Measurements from ENCODE around the gene C8G.

C8G gene

DNA sequence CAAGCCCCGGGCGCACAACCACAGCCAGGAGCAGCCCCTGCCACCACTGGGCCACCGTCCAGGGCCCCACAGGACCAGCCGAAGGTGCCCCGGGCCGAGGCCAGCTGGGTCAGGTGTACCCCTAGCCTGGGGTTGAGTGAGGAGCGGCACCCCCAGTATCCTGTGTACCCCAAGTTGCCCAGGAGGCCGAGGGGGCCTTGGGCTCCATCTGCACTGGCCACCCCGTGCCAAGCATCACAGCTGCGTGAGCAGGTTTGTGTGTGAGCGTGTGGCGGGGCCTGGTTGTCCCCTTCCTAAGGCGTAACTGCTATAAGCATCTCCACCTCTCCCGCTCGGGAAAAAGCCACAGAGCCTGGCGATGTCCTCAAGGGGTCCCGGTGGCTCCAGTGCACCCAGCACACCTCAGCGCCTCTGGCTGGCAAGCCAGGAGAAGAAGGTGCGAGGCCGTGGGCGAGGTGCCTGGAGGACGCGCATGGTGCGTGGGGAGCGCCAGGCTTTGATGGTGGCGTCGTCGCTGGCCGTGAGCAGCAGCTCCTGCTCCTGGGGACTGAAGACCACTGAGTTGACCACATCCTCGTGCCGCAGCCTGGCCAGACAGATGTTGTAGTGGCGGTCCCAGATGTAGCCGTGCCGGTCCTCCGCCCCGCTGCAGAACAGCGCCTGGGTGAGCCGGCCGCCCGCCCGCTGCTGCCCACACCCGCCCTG is 4.4 kb upstream of the C8G start:
- ChIA-PET POLR2A (no interaction called here), CTCF (no interaction called here)
- DNase-seq (ENCODE audit: extremely low spot score): no peak
- TF ChIP-seq TARDBP (IDR thresholded peaks at IDR 0.05): no peak
- no peak for TF ChIP-seq ZNF384 (IDR thresholded peaks at IDR 0.05)
- no peak for TF ChIP-seq NFRKB (IDR thresholded peaks at IDR 0.05)
- no peak for TF ChIP-seq ELF4 (IDR thresholded peaks at IDR 0.05)
- no peak for TF ChIP-seq LEF1 (IDR thresholded peaks at IDR 0.05; ENCODE audit: borderline replicate concordance)
- TF ChIP-seq FOXK2 (IDR thresholded peaks at IDR 0.05): no peak
- TF ChIP-seq CTBP1 (IDR thresholded peaks at IDR 0.05; ENCODE audit: borderline replicate concordance): no peak
- TF ChIP-seq, protein P1, sequence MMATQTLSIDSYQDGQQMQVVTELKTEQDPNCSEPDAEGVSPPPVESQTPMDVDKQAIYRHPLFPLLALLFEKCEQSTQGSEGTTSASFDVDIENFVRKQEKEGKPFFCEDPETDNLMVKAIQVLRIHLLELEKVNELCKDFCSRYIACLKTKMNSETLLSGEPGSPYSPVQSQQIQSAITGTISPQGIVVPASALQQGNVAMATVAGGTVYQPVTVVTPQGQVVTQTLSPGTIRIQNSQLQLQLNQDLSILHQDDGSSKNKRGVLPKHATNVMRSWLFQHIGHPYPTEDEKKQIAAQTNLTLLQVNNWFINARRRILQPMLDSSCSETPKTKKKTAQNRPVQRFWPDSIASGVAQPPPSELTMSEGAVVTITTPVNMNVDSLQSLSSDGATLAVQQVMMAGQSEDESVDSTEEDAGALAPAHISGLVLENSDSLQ (IDR thresholded peaks at IDR 0.05): no peak
- TF ChIP-seq SUZ12 (IDR thresholded peaks at IDR 0.05): no peak
- no peak for TF ChIP-seq FOXA1 (IDR thresholded peaks at IDR 0.05)
- no peak for TF ChIP-seq SP1 (IDR thresholded peaks at IDR 0.05)
- no peak for TF ChIP-seq FOXM1 (IDR thresholded peaks at IDR 0.05; ENCODE audit: borderline replicate concordance)
- no peak for TF ChIP-seq BHLHE40 (IDR thresholded peaks at IDR 0.05; ENCODE audit: borderline replicate concordance)

DNA sequence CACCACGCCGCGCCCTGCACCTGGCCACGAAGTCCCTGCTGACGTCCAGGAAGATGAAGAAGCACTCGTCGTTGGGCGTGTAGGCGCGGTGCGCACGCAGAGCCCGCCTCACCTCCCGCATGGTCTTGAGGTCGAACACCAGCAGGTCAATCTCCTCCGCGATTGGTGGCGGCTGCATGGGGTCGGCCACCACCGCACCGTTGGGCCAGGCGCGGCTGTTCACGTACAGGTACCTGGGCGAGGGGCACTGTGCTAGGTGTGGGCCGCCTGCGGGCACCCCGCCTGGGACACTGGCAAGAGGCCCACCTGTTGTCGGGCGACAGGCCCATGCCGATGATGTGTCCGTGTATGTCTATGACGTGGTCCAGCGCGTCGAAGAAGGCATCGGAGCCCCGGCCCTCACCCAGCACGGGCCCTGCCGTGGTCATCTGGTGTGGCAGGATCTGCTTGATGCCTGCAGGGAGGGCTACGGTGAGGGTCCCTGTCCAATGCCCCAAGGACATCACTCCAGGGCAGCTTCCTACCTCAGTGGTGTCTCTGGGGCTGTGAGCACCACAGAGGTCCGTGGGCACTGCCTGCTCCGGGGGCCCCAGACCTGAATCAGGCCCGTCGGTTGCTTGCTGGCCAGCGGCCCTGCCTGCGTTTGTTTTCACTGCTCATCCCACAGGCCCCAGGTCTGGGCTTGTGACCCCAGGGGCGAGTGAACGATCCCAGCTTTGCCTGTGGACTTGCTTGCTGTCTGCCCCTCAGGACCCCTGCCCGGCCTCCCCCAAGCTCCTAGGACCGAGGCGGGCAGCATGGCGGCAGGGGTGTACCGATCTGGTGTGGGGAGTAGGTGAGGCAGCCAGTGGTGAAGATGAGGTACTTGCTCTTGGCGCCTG is 3.6 kb upstream of the C8G start:
- POLR2A ChIA-PET: no interaction called here
- TF ChIP-seq ZNF384 (IDR thresholded peaks at IDR 0.05): no peak
- no peak for TF ChIP-seq FOXA1 (IDR thresholded peaks at IDR 0.05)
- TF ChIP-seq CTBP1 (IDR thresholded peaks at IDR 0.05; ENCODE audit: borderline replicate concordance): no peak
- TF ChIP-seq ELF4 (IDR thresholded peaks at IDR 0.05): no peak
- TF ChIP-seq FOXK2 (IDR thresholded peaks at IDR 0.05): no peak
- TF ChIP-seq NFRKB (IDR thresholded peaks at IDR 0.05): no peak
- no peak for TF ChIP-seq SP1 (IDR thresholded peaks at IDR 0.05)
- TF ChIP-seq LEF1 (IDR thresholded peaks at IDR 0.05; ENCODE audit: borderline replicate concordance): no peak
- no peak for TF ChIP-seq ARNT (IDR thresholded peaks at IDR 0.05)
- no peak for TF ChIP-seq TARDBP (IDR thresholded peaks at IDR 0.05)
- no peak for TF ChIP-seq L3MBTL2 (conservative IDR thresholded peaks at IDR 0.05)
- TF ChIP-seq HDGF (IDR thresholded peaks at IDR 0.05; ENCODE audit: borderline replicate concordance): no peak
- TF ChIP-seq, protein P1 (IDR thresholded peaks at IDR 0.05): no peak
- CTCF ChIA-PET: no interaction called here
- no peak for DNase-seq (ENCODE audit: extremely low spot score)

DNA sequence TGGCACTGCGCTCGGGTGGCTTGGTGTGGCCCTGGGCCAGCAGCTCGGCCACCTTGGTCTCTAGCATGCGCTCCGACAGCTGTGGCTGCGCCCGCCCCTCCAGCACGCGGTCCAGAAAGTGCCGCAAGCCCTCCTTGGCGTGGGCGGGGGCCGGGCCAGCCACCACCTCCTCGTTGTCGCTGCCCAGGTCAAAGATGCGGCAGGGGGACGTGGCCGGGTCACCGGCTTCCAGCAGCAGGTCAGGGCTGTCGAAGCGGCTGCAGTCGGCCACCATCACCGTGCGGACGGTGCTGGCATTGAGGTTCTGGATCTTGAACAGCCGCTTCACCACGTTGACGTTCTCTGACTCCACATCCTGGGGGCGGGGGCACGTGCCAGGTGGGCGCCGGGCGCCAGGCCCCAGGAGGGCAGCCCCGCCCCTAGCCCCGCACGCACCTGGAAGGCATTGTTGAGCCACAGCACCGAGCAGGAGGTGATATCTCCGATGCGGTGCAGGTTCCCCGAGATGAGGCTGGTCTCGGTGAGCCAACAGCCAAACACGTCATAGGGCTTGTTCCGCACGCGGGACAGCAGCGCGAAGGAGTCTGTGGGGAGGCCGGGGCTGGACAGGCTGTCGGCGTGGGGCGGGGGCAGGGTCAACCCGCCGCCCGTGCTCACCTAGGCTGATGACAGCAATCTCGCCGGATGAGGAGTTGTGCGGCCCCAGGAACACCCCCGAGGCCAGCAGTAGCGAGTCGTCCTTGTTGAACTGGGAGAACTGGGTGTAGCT is 2.7 kb upstream of the C8G start:
- no peak for DNase-seq (ENCODE audit: extremely low spot score)
- CTCF ChIA-PET: no interaction called here
- POLR2A ChIA-PET: no interaction called here
- TF ChIP-seq TARDBP (IDR thresholded peaks at IDR 0.05) (no peak), NFRKB (IDR thresholded peaks at IDR 0.05) (no peak), ELF4 (IDR thresholded peaks at IDR 0.05) (no peak), BHLHE40 (IDR thresholded peaks at IDR 0.05; ENCODE audit: borderline replicate concordance) (no peak), CTBP1 (IDR thresholded peaks at IDR 0.05; ENCODE audit: borderline replicate concordance) (no peak), HDGF (IDR thresholded peaks at IDR 0.05; ENCODE audit: borderline replicate concordance) (no peak), FOXK2 (IDR thresholded peaks at IDR 0.05) (no peak), ARNT (IDR thresholded peaks at IDR 0.05) (no peak)
- TF ChIP-seq, protein P1 (IDR thresholded peaks at IDR 0.05): no peak

DNA sequence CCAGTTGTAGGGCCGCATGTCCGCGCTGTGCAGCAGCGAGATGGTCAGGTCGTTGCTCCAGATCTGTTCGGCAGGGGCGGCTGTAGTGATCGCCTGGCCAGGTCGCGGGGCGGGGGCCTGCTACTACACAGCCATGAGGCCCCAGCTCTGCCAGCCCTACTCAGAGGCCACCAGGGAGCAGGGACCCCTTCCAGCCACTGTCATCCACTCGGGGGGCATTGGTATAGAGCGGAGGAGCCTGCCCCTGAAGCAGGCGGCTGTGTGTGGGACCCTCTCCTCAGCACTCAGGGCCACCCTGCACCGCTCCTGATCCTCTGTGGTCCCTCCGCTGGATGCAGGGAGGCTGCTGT is 2.2 kb upstream of the C8G start:
- TF ChIP-seq FOXM1 (IDR thresholded peaks at IDR 0.05; ENCODE audit: borderline replicate concordance) (no peak), ELF4 (IDR thresholded peaks at IDR 0.05) (no peak), HDGF (IDR thresholded peaks at IDR 0.05; ENCODE audit: borderline replicate concordance) (no peak), NFRKB (IDR thresholded peaks at IDR 0.05) (no peak), SUZ12 (IDR thresholded peaks at IDR 0.05) (no peak), TARDBP (IDR thresholded peaks at IDR 0.05) (no peak), LEF1 (IDR thresholded peaks at IDR 0.05; ENCODE audit: borderline replicate concordance) (no peak), FOXA1 (IDR thresholded peaks at IDR 0.05) (no peak), CTBP1 (IDR thresholded peaks at IDR 0.05; ENCODE audit: borderline replicate concordance) (no peak)
- TF ChIP-seq, protein P1 (IDR thresholded peaks at IDR 0.05): no peak
- POLR2A ChIA-PET: no interaction called here
- no peak for DNase-seq (ENCODE audit: extremely low spot score)
- CTCF ChIA-PET: no interaction called here

All from HEK293T (cell line).